GM12873 (cell line): ENCODE data around the gene MAMDC4.

Experiments used
- TF ChIP-seq, protein P1 (sequence below): IDR thresholded peaks from 2 replicates; pipeline ENCODE4 v1.5.1; 2012; ENCODE audit warnings: low read depth, mild to moderate bottlenecking, moderate library complexity, low read length, control low read depth; ENCODE audit not compliant: insufficient read depth; ENCODE audit errors: missing control alignments

The MAMDC4 gene

GRCh38 chr9:136807281-136808074, 44.7 kb upstream of the MAMDC4 start, which contains the start of gene RABL6:
RABL6 (plus strand) TSS chr9:136807948; CDS start chr9:136808197, 249 bp downstream.
- TF ChIP-seq, protein P1, sequence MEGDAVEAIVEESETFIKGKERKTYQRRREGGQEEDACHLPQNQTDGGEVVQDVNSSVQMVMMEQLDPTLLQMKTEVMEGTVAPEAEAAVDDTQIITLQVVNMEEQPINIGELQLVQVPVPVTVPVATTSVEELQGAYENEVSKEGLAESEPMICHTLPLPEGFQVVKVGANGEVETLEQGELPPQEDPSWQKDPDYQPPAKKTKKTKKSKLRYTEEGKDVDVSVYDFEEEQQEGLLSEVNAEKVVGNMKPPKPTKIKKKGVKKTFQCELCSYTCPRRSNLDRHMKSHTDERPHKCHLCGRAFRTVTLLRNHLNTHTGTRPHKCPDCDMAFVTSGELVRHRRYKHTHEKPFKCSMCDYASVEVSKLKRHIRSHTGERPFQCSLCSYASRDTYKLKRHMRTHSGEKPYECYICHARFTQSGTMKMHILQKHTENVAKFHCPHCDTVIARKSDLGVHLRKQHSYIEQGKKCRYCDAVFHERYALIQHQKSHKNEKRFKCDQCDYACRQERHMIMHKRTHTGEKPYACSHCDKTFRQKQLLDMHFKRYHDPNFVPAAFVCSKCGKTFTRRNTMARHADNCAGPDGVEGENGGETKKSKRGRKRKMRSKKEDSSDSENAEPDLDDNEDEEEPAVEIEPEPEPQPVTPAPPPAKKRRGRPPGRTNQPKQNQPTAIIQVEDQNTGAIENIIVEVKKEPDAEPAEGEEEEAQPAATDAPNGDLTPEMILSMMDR = no peak

DNA sequence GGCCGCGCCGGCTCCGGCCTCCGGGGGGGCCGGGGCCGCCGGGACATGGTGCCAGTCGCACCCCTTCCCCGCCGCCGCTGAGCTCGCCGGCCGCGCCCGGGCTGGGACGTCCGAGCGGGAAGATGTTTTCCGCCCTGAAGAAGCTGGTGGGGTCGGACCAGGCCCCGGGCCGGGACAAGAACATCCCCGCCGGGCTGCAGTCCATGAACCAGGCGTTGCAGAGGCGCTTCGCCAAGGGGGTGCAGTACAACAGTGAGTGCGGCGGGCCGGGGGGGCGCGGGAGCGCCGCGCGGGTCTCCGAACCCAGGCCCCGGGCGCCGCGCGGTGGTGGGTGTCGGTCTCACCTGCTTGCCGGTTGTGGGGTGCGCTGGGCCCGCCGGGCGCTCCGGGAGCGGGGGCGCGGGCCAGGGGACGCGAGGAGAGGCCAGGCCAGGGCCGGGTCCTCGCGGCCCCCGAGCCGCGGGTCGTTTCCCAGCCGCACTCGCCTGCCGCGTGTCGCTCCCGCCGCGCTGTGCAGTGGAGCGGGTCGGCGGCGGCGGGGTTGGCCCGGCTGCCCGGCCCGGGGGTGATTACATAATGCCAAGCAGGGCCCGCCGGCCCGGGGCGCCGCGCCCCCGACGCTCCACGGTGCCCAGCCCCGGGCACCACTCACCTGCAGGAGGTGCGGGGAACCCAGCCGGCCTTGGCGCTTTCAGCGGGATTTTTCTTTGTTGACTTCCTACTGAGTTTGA, 43.9 kb upstream of the MAMDC4 start:
- TF ChIP-seq, protein P1 = no peak

DNA sequence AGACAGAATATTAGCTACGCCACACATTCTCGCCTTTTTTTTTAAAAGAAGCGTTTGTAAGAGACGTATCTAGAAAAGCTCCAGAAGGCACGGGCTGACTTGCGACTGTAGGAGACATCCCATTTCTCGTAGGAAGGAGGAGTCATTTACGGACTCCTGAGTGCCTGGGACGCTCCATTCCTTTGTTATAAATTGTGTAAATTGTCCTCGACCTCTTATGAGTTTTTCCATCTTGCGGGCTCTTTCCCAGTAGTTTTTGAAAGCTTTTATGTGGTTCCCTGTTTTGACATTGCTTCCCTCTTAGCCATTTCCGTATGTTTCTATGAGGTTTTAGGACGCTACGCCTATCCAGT, 43.4 kb upstream of the MAMDC4 start:
- TF ChIP-seq, protein P1 = no peak

DNA sequence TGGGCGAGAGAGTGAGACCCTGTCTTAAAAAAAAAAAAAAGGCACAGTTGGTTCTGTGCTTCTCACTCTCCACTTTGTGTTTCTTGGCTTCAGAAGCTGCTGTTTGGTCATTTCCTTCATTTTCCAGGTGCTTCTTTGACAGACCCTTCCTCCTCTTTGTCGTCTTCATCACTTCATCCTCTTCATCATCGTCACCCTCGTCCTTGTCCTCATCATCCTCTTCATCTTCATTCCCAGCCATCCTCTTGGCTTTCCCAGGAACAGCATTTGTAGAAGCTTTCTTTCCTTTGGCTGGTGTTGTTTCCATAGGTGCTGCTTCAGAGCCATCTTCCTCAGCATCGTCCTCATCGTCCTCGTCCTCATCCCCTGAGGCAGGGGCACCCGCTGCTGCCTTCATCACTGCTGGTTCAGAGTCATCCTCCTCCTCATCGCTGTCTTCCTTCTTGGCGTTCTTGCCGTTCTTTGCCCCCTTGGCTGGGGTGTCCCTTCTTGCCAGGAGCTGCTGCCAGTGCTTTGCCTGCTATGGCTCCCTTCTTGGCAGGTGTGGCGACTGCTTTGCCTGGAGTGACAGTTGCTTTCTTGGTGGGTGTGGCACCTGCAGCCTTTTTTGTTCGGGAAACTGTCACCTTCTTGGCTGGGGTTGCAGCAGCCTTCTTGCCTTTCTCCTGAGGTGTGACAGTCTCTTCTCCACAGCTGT, 37.3 kb upstream of the MAMDC4 start:
- TF ChIP-seq, protein P1 = no peak

DNA sequence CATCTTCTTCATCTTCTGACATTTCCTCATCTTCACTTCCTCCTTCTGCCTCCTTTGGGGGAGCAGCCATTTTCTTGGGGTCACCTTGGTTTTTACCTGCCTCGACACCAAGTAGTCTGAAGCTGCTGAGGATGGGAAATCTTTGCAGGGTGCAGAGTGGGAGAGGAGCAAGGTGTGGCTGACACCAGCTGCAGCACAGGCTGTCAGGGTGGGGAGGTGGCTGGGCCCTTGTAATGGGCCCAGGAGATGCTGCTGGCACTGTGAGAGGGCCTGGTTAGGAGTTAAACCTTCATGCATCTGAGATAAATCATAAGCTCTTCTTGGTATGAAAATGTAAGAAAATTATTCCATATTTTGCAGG, 36.7 kb upstream of the MAMDC4 start:
- TF ChIP-seq, protein P1 = no peak

- TF ChIP-seq, protein P1 = no peak
Measured at GRCh38 chr9:136820971-136821825, 30.9 kb upstream of the MAMDC4 start.
